HepG2 (cell line): Measurements from ENCODE around the gene GRM7. TPM values are rescaled to one million over a fixed set of nuclear protein-coding genes. Genes with fewer than 3 reads are reported as not detected.

Experiments
- ATAC-seq: fragments of 200-7000 bp; cut with Tn5 transposase; 3 replicates; pipeline ENCODE4 v1.9.1; 2020; ENCODE audit warnings: mild to moderate bottlenecking, moderate library complexity
- BruUV-seq: library from RNA; stranded (reverse); fragments of 400-500 nt; replicated peaks from 2 replicates; lab custom pipeline; 2021; lab: Mats Ljungman, UMichigan
- CTCF ChIA-PET: fragments of 300-600 bp; formaldehyde crosslinking; extraction: SDS; loops from one replicate; lab custom pipeline; 2021; ENCODE audit warnings: low total read pairs, inconsistent platforms, low intra/inter-chr PET ratio; lab: Yijun Ruan, JAX
- POLR2A ChIA-PET: fragments of 350-600 bp; sonication (Branson Sonifier 250); formaldehyde crosslinking; loops from one replicate; lab custom pipeline; 2020; ENCODE audit warnings: antibody characterized with exemption, inconsistent platforms; lab: Yijun Ruan, JAX
- DNase-seq: peaks from one replicate; pipeline ENCODE4 v3.0.0-alpha.2; 2015; ENCODE audit warnings: low spot score
- FAIRE-seq: peaks from 3 replicates; lab custom pipeline; 2011; peaks lifted over from hg19 to GRCh38; lab: Jason Lieb, UNC
- H2AFZ ChIP-seq: one replicate; pipeline ENCODE4 v1.6.1; 2011; ENCODE audit warnings: low read length, inconsistent platforms
- H3K27ac ChIP-seq: fragments of 300-600 bp; 3 replicates; pipeline ENCODE4 v1.8.0; 2011; ENCODE audit warnings: mixed run types, mild to moderate bottlenecking, mixed read lengths, low read length, inconsistent platforms; ENCODE audit not compliant: insufficient read depth; ENCODE audit errors: extremely low read length
- H3K27me3 ChIP-seq, 2 experiments: fragments of 200-600 bp in 1 of 2; 2 replicates in 1 of 2; 3 replicates in 1 of 2; pipeline versions ENCODE4 v1.6.0 to v1.8.0; 2011; ENCODE audit warnings: low read length in 2 of 2, mild to moderate bottlenecking in 2 of 2, moderate library complexity in 2 of 2, inconsistent platforms in 1 of 2; ENCODE audit not compliant: insufficient read depth in 2 of 2, control insufficient read depth in 1 of 2
- H3K36me3 ChIP-seq, 2 experiments: fragments of 200-600 bp in 1 of 2; replicated peaks in 1 of 2; 2 replicates in 1 of 2; 3 replicates in 1 of 2; pipeline versions ENCODE4 v1.5.1 to v1.8.0; 2011; ENCODE audit warnings: low read length in 2 of 2, inconsistent platforms in 1 of 2; ENCODE audit not compliant: insufficient read depth in 2 of 2, control insufficient read depth in 1 of 2
- H3K4me1 ChIP-seq: 2 replicates; pipeline ENCODE4 v1.5.1; 2012; ENCODE audit warnings: low read length, inconsistent platforms; ENCODE audit not compliant: insufficient read depth
- H3K4me2 ChIP-seq: 2 replicates; pipeline ENCODE4 v1.6.0; 2011; ENCODE audit warnings: low read depth, low read length, inconsistent platforms
- H3K4me3 ChIP-seq, 3 experiments: fragments of 200-600 bp in 1 of 3; sonication (generic), shearing (Covaris generic) in 1 of 3; replicated peaks in 1 of 3; 2 replicates each; pipeline ENCODE4 v1.5.1; 2011 to 2016; ENCODE audit warnings: low read length in 3 of 3, inconsistent platforms in 2 of 3, low read depth in 2 of 3, mild to moderate bottlenecking in 2 of 3, control low read depth in 1 of 3, mixed read lengths in 1 of 3; ENCODE audit not compliant: insufficient read depth in 1 of 3
- H3K79me2 ChIP-seq: one replicate; pipeline ENCODE4 v1.6.1; 2011; ENCODE audit warnings: low read length, inconsistent platforms; ENCODE audit not compliant: insufficient read depth
- H3K9ac ChIP-seq: 2 replicates; pipeline ENCODE4 v1.6.0; 2011; ENCODE audit warnings: mild to moderate bottlenecking, low read depth, low read length, inconsistent platforms; ENCODE audit not compliant: insufficient read depth
- H3K9me3 ChIP-seq: 2 replicates; pipeline ENCODE4 v1.5.1; 2012; ENCODE audit warnings: mild to moderate bottlenecking, low read length
- H4K20me1 ChIP-seq: 2 replicates; pipeline ENCODE4 v1.6.0; 2011; ENCODE audit warnings: inconsistent platforms, mild to moderate bottlenecking, low read length, moderate library complexity; ENCODE audit not compliant: insufficient read depth
- MAFK ChIP-seq, 2 experiments: IDR thresholded peaks in 1 of 2; conservative IDR thresholded peaks in 1 of 2; 2 replicates each; pipeline ENCODE4 v1.6.1; 2011; ENCODE audit warnings: improper control_type of control experiment in 2 of 2, low read length in 2 of 2
- MTF2 ChIP-seq: sonication (generic); formaldehyde crosslinking; IDR thresholded peaks from 2 replicates; pipeline ENCODE4 v1.5.0; 2020; ENCODE audit warnings: missing genetic modification reagents, borderline replicate concordance
- NFIB ChIP-seq: sonication (generic); formaldehyde crosslinking; IDR thresholded peaks from 2 replicates; pipeline ENCODE4 v1.9.0; 2021; ENCODE audit warnings: missing genetic modification reagents, mild to moderate bottlenecking, borderline replicate concordance
- ZFP82 ChIP-seq: sonication (generic); formaldehyde crosslinking; IDR thresholded peaks from 2 replicates; pipeline ENCODE4 v1.5.1; 2020; ENCODE audit warnings: mild to moderate bottlenecking, missing genetic modification reagents, borderline replicate concordance
- ZNF260 ChIP-seq: sonication (generic); formaldehyde crosslinking; IDR thresholded peaks from 2 replicates; pipeline ENCODE4 v1.4.0; 2020; ENCODE audit warnings: missing genetic modification reagents, low read depth, mild to moderate bottlenecking, borderline replicate concordance
- ZNF776 ChIP-seq: sonication (generic); formaldehyde crosslinking; IDR thresholded peaks from 2 replicates; pipeline ENCODE4 v1.4.0; 2020; ENCODE audit warnings: mild to moderate bottlenecking, missing genetic modification reagents
- whole genome bisulfite sequencing: methylation state at CpG from one replicate; pipeline ENCODE4 v1.1.6; 2017; ENCODE audit warnings: low lambda C conversion rate; 5-methylcytosine and 5-hydroxymethylcytosine counted together
- in situ Hi-C: cut with HindIII; loops from 2 replicates; pipeline ENCODE4 v1.10.0; 2017; ENCODE audit warnings: low pct_unique_long_range_greater_than_20kb; ENCODE audit not compliant: extremely low pct_ligation_motif_present
- intact Hi-C: fragments of 100-400 bp; cut with micrococcal nuclease; formaldehyde crosslinking; loops from one replicate; pipeline ENCODE4 v1.10.0; 2022; ENCODE audit not compliant: unreplicated experiment
- polyA plus RNA-seq, 8 experiments: library from polyadenylated mRNA; depleted of rRNA in 3 of 8; stranded (reverse) in 7 of 8; unstranded in 1 of 8; fragments of >200 nt; fragmentation: Illumina TruSeq in 4 of 8; extraction: Trizol in 4 of 8; gene quantifications; 2 replicates each; pipeline versions ENCODE4 v1.2.1 to v1.2.3, GENCODE V29; 2011 to 2016; ENCODE audit warnings: low read depth in 4 of 8, missing spikeins in 1 of 8, mixed read lengths in 1 of 8; ENCODE audit not compliant: insufficient read depth in 1 of 8
- total RNA-seq, 5 experiments: library from RNA; depleted of rRNA; stranded (reverse); fragments of >200 nt; fragmentation: Illumina TruSeq; extraction: Trizol; gene quantifications; 2 replicates each; pipeline ENCODE4 v1.2.3, GENCODE V29; 2016; ENCODE audit warnings: low read depth in 1 of 5

Gene GRM7
- total and polyA plus RNA-seq, 2 of the 13 experiments (the other 11 are each of a cell fraction or from before 2014, with no cell fraction given), result not detected

- H3K27ac ChIP-seq, result no peak overlapping the region
- no peak overlapping the region for H3K9ac ChIP-seq
- ChIA-PET POLR2A (no interaction called here), CTCF (no interaction called here)
- 11% methylated on average over 5 of the region's 5 CpGs for WGBS
- H3K4me2 ChIP-seq, result no peak overlapping the region
- FAIRE-seq (no peak), ATAC-seq (no peak), DNase-seq (no peak)
- H3K4me1 ChIP-seq, result no peaks in the 10 kb centered on the region
- no peaks in the 10 kb centered on the region for H3K79me2 ChIP-seq
- no peaks in the 10 kb centered on the region for H3K27me3 ChIP-seq
- in situ Hi-C loops (no loop called here), intact Hi-C loops (no loop called here)
- no peaks in the 10 kb centered on the region for H3K36me3 ChIP-seq
- no TSS peak for BruUV-seq
- H3K9me3 ChIP-seq, result peaks cover 63% of the 10 kb centered on the region
- TF ChIP-seq ZNF260 (CRISPR knock-in tag), result no peak
- TF ChIP-seq ZNF776 (CRISPR knock-in tag), result no peak
- no peak for TF ChIP-seq MTF2 (CRISPR knock-in tag)
- no peak for TF ChIP-seq ZFP82 (CRISPR knock-in tag)
- no peak overlapping the region for H2AFZ ChIP-seq
- H4K20me1 ChIP-seq, result no peaks in the 10 kb centered on the region
- H3K4me3 ChIP-seq, result no peak overlapping the region
These were observed 713.5 kb downstream of the GRM7 start for GRCh38 chr3:7574435-7574834.

GRCh38 chr3:7576071-7576470 is 715.2 kb downstream of the GRM7 start:
- Histone ChIP-seq H3K9me3 (peaks cover 67% of the 10 kb centered on the region), H3K79me2 (no peaks in the 10 kb centered on the region), H3K4me1 (no peaks in the 10 kb centered on the region), H3K27ac (no peak overlapping the region), H3K4me2 (no peak overlapping the region), H3K36me3 (no peaks in the 10 kb centered on the region), H3K9ac (no peak overlapping the region), H4K20me1 (no peaks in the 10 kb centered on the region)
- CTCF ChIA-PET, result no interaction called here
- in situ Hi-C loops, result no loop called here
- ATAC-seq (no peak), FAIRE-seq (no peak)
- intact Hi-C loops, result no loop called here
- TF ChIP-seq NFIB (CRISPR knock-in tag) (no peak), MAFK (conservative IDR thresholded peaks at IDR 0.05 in 1 of 2, IDR thresholded peaks at IDR 0.05 in 1 of 2; ENCODE audit: low read length in 2 of 2) (peak in 1 of 2 experiments; percentile 9; a peak in 1 of 4 replicates)
- TF ChIP-seq, all 625 proteins: peak for 1
- Histone ChIP-seq H3K27me3 (no peaks in the 10 kb centered on the region), H2AFZ (no peak overlapping the region), H3K4me3 (no peak overlapping the region)
- no peak for DNase-seq
- POLR2A ChIA-PET, result no interaction called here
- 0% methylated on average over 1 of the region's 1 CpG for WGBS
- no TSS peak for BruUV-seq
